OCI-LY1 (cell line): ENCODE results near the gene THRSP.

ENCODE experiments used
- CTCF ChIP-seq: fragments of 200-600 bp; sonication (generic), shearing (Covaris generic); IDR thresholded peaks from 2 replicates; pipeline ENCODE4 v1.5.1; 2017; ENCODE audit warnings: mild to moderate bottlenecking, antibody characterized with exemption, low read length, moderate library complexity, mixed read lengths
- EZH2 ChIP-seq: fragments of 200-600 bp; sonication (generic), shearing (Covaris generic); IDR thresholded peaks from 2 replicates; pipeline ENCODE4 v1.8.0; 2017; ENCODE audit warnings: borderline replicate concordance, mixed run types, mild to moderate bottlenecking, antibody characterized with exemption, low read length, moderate library complexity, mixed read lengths

DNA sequence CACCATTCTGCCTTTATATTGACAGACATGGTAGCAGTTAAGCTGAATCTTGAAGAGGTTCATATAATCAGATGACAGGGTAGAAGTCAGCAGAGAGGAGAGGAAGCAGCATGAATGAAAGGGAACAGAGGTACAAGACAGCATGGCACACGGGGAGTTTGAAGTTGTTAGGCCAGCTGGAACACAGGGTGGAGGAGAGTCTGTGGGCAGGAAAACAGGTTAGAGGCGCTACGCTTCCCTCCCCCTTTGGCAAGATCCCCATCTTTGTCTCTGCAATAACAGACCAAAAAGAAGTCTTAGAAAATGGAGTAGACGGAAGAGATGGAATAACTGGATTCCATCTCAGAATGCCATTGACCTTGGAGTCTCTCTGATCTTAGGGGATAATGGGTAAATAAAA lies 36.0 kb downstream of the THRSP start:
- TF ChIP-seq EZH2 (no peak), CTCF (no peak)
